Measurements from ENCODE around the gene ZDHHC20. TPM values are rescaled to one million over a fixed set of nuclear protein-coding genes. Genes with fewer than 3 reads are reported as not detected.

Gene ZDHHC20
- total RNA-seq, 1 donor from 2014 or later, result 65.0 TPM

GRCh38 chr13:21364357-21364756 is 94.7 kb downstream of the ZDHHC20 start:
- no peak for DNase-seq (ENCODE audit: extremely low read depth, low read depth, low spot score)

GRCh38 chr13:21362741-21363140 is 96.4 kb downstream of the ZDHHC20 start:
- DNase-seq (ENCODE audit: extremely low read depth, low read depth, low spot score), result no peak

GRCh38 chr13:21361706-21362105 is 97.4 kb downstream of the ZDHHC20 start:
- no peak for DNase-seq (ENCODE audit: extremely low read depth, low read depth, low spot score)

- DNase-seq (ENCODE audit: extremely low read depth, low read depth, low spot score), result no peak
Observed at GRCh38 chr13:21361123-21361522, 98.0 kb downstream of the ZDHHC20 start.

- no peak for DNase-seq (ENCODE audit: extremely low read depth, low read depth, low spot score)
Observed at GRCh38 chr13:21360463-21360862, 98.6 kb downstream of the ZDHHC20 start.

- DNase-seq (ENCODE audit: extremely low read depth, low read depth, low spot score), result no peak
Observed at GRCh38 chr13:21359855-21360254, 99.2 kb downstream of the ZDHHC20 start.

- no peak for DNase-seq (ENCODE audit: extremely low read depth, low read depth, low spot score)
Observed at GRCh38 chr13:21355304-21355703, 103.8 kb downstream of the ZDHHC20 start.

GRCh38 chr13:21354721-21355120 is 104.4 kb downstream of the ZDHHC20 start:
- DNase-seq (ENCODE audit: extremely low read depth, low read depth, low spot score), result no peak

GRCh38 chr13:21348488-21349120 is 110.5 kb downstream of the ZDHHC20 start:
- no peak for DNase-seq (ENCODE audit: extremely low read depth, low read depth, low spot score)

GRCh38 chr13:21347753-21348318 is 111.3 kb downstream of the ZDHHC20 start:
- no peak for DNase-seq (ENCODE audit: extremely low read depth, low read depth, low spot score)

GRCh38 chr13:21344662-21345176 is 114.4 kb downstream of the ZDHHC20 start:
- no peak for DNase-seq (ENCODE audit: extremely low read depth, low read depth, low spot score)

- no peak for DNase-seq (ENCODE audit: extremely low read depth, low read depth, low spot score)
Observed at GRCh38 chr13:21343659-21344058, 115.4 kb downstream of the ZDHHC20 start.

- DNase-seq (ENCODE audit: extremely low read depth, low read depth, low spot score), result no peak
Observed at GRCh38 chr13:21342699-21343442, 116.2 kb downstream of the ZDHHC20 start.

GRCh38 chr13:21341637-21342422 is 117.3 kb downstream of the ZDHHC20 start:
- DNase-seq (ENCODE audit: extremely low read depth, low read depth, low spot score), result no peak

GRCh38 chr13:21338639-21339278 is 120.3 kb downstream of the ZDHHC20 start:
- no peak for DNase-seq (ENCODE audit: extremely low read depth, low read depth, low spot score)

GRCh38 chr13:21338156-21338555 is 120.9 kb downstream of the ZDHHC20 start:
- DNase-seq (ENCODE audit: extremely low read depth, low read depth, low spot score), result no peak

- DNase-seq (ENCODE audit: extremely low read depth, low read depth, low spot score), result no peak
Observed at GRCh38 chr13:21336609-21337349, 122.3 kb downstream of the ZDHHC20 start.

GRCh38 chr13:21333186-21333585 is 125.9 kb downstream of the ZDHHC20 start:
- DNase-seq (ENCODE audit: extremely low read depth, low read depth, low spot score), result no peak

- DNase-seq (ENCODE audit: extremely low read depth, low read depth, low spot score), result no peak
Observed at GRCh38 chr13:21330126-21330861, 128.8 kb downstream of the ZDHHC20 start.
